ENCODE measurements around the gene SIAH3.
"Not testable (repeated sequence)": the region's sequence is repeated elsewhere in the genome, so short reads cannot be mapped to it uniquely, and the experiment has no call there.

Gene SIAH3

GRCh38 chr13:45878966-45879365 is 27.4 kb upstream of the SIAH3 start:
- Histone ChIP-seq H3K27ac (ENCODE audit: low read depth, low read length) (no peak overlapping the region), H3K36me3 (ENCODE audit: control insufficient read depth, insufficient read depth, low read length) (no peaks in the 10 kb centered on the region), H3K9ac (ENCODE audit: low read length) (no peak overlapping the region), H3K4me1 (ENCODE audit: control insufficient read depth, insufficient read depth, low read length) (no peaks in the 10 kb centered on the region), H3K27me3 (ENCODE audit: control insufficient read depth, insufficient read depth, low read length) (no peaks in the 10 kb centered on the region), H3K4me3 (ENCODE audit: low read length) (no peak overlapping the region)

GRCh38 chr13:45876781-45877180 is 25.2 kb upstream of the SIAH3 start:
- H3K27me3 ChIP-seq (ENCODE audit: control insufficient read depth, insufficient read depth, low read length) = no peaks in the 10 kb centered on the region
- no peaks in the 10 kb centered on the region for H3K4me1 ChIP-seq (ENCODE audit: control insufficient read depth, insufficient read depth, low read length)
- H3K27ac ChIP-seq (ENCODE audit: low read depth, low read length) = no peak overlapping the region
- no peaks in the 10 kb centered on the region for H3K36me3 ChIP-seq (ENCODE audit: control insufficient read depth, insufficient read depth, low read length)
- H3K9ac ChIP-seq (ENCODE audit: low read length) = no peak overlapping the region
- no peak overlapping the region for H3K4me3 ChIP-seq (ENCODE audit: low read length)

GRCh38 chr13:45875951-45876350 is 24.4 kb upstream of the SIAH3 start:
- H3K36me3 ChIP-seq (ENCODE audit: control insufficient read depth, insufficient read depth, low read length) = no peaks in the 10 kb centered on the region
- H3K27ac ChIP-seq (ENCODE audit: low read depth, low read length) = no peak overlapping the region
- no peaks in the 10 kb centered on the region for H3K27me3 ChIP-seq (ENCODE audit: control insufficient read depth, insufficient read depth, low read length)
- H3K4me1 ChIP-seq (ENCODE audit: control insufficient read depth, insufficient read depth, low read length) = no peaks in the 10 kb centered on the region
- no peak overlapping the region for H3K4me3 ChIP-seq (ENCODE audit: low read length)
- H3K9ac ChIP-seq (ENCODE audit: low read length) = no peak overlapping the region

GRCh38 chr13:45873491-45874325 is 22.2 kb upstream of the SIAH3 start:
- no peak overlapping the region for H3K4me3 ChIP-seq (ENCODE audit: low read length)
- H3K27me3 ChIP-seq (ENCODE audit: control insufficient read depth, insufficient read depth, low read length) = no peaks in the 10 kb centered on the region
- H3K4me1 ChIP-seq (ENCODE audit: control insufficient read depth, insufficient read depth, low read length) = no peaks in the 10 kb centered on the region
- no peak overlapping the region for H3K9ac ChIP-seq (ENCODE audit: low read length)
- H3K36me3 ChIP-seq (ENCODE audit: control insufficient read depth, insufficient read depth, low read length) = no peaks in the 10 kb centered on the region
- no peak overlapping the region for H3K27ac ChIP-seq (ENCODE audit: low read depth, low read length)

- no peak overlapping the region for H3K4me3 ChIP-seq (ENCODE audit: low read length)
- H3K27me3 ChIP-seq (ENCODE audit: control insufficient read depth, insufficient read depth, low read length) = no peaks in the 10 kb centered on the region
- H3K27ac ChIP-seq (ENCODE audit: low read depth, low read length) = no peak overlapping the region
- no peaks in the 10 kb centered on the region for H3K36me3 ChIP-seq (ENCODE audit: control insufficient read depth, insufficient read depth, low read length)
- no peak overlapping the region for H3K9ac ChIP-seq (ENCODE audit: low read length)
- H3K4me1 ChIP-seq (ENCODE audit: control insufficient read depth, insufficient read depth, low read length) = no peaks in the 10 kb centered on the region
Observed at GRCh38 chr13:45872566-45872965, 21.0 kb upstream of the SIAH3 start.

- not testable (repeated sequence) for H3K27ac ChIP-seq (ENCODE audit: low read depth, low read length); H3K36me3 ChIP-seq (ENCODE audit: control insufficient read depth, insufficient read depth, low read length); H3K9ac ChIP-seq (ENCODE audit: low read length); H3K27me3 ChIP-seq (ENCODE audit: control insufficient read depth, insufficient read depth, low read length); H3K4me1 ChIP-seq (ENCODE audit: control insufficient read depth, insufficient read depth, low read length); H3K4me3 ChIP-seq (ENCODE audit: low read length)
Observed at GRCh38 chr13:45871201-45871600, 19.6 kb upstream of the SIAH3 start.

- Histone ChIP-seq H3K4me1 (ENCODE audit: control insufficient read depth, insufficient read depth, low read length) (no peaks in the 10 kb centered on the region), H3K4me3 (ENCODE audit: low read length) (no peak overlapping the region), H3K27me3 (ENCODE audit: control insufficient read depth, insufficient read depth, low read length) (no peaks in the 10 kb centered on the region), H3K9ac (ENCODE audit: low read length) (no peak overlapping the region), H3K36me3 (ENCODE audit: control insufficient read depth, insufficient read depth, low read length) (no peaks in the 10 kb centered on the region), H3K27ac (ENCODE audit: low read depth, low read length) (no peak overlapping the region)
Observed at GRCh38 chr13:45870232-45870631, 18.7 kb upstream of the SIAH3 start.

GRCh38 chr13:45865414-45865813 is 13.9 kb upstream of the SIAH3 start:
- H3K4me3 ChIP-seq (ENCODE audit: low read length) = no peak overlapping the region
- no peaks in the 10 kb centered on the region for H3K27me3 ChIP-seq (ENCODE audit: control insufficient read depth, insufficient read depth, low read length)
- H3K9ac ChIP-seq (ENCODE audit: low read length) = no peak overlapping the region
- H3K36me3 ChIP-seq (ENCODE audit: control insufficient read depth, insufficient read depth, low read length) = no peaks in the 10 kb centered on the region
- H3K27ac ChIP-seq (ENCODE audit: low read depth, low read length) = no peak overlapping the region
- H3K4me1 ChIP-seq (ENCODE audit: control insufficient read depth, insufficient read depth, low read length) = no peaks in the 10 kb centered on the region

- no peak overlapping the region for H3K9ac ChIP-seq (ENCODE audit: low read length)
- no peaks in the 10 kb centered on the region for H3K36me3 ChIP-seq (ENCODE audit: control insufficient read depth, insufficient read depth, low read length)
- H3K27ac ChIP-seq (ENCODE audit: low read depth, low read length) = no peak overlapping the region
- H3K4me1 ChIP-seq (ENCODE audit: control insufficient read depth, insufficient read depth, low read length) = no peaks in the 10 kb centered on the region
- no peak overlapping the region for H3K4me3 ChIP-seq (ENCODE audit: low read length)
- no peaks in the 10 kb centered on the region for H3K27me3 ChIP-seq (ENCODE audit: control insufficient read depth, insufficient read depth, low read length)
Observed at GRCh38 chr13:45863709-45864590, 12.4 kb upstream of the SIAH3 start.

- no peaks in the 10 kb centered on the region for H3K36me3 ChIP-seq (ENCODE audit: control insufficient read depth, insufficient read depth, low read length)
- H3K27ac ChIP-seq (ENCODE audit: low read depth, low read length) = no peak overlapping the region
- H3K27me3 ChIP-seq (ENCODE audit: control insufficient read depth, insufficient read depth, low read length) = no peaks in the 10 kb centered on the region
- H3K4me3 ChIP-seq (ENCODE audit: low read length) = no peak overlapping the region
- H3K4me1 ChIP-seq (ENCODE audit: control insufficient read depth, insufficient read depth, low read length) = no peaks in the 10 kb centered on the region
- H3K9ac ChIP-seq (ENCODE audit: low read length) = no peak overlapping the region
Observed at GRCh38 chr13:45861322-45861721, 9.8 kb upstream of the SIAH3 start.

GRCh38 chr13:45860240-45860639 is 8.7 kb upstream of the SIAH3 start:
- H3K27me3 ChIP-seq (ENCODE audit: control insufficient read depth, insufficient read depth, low read length) = no peaks in the 10 kb centered on the region
- H3K4me1 ChIP-seq (ENCODE audit: control insufficient read depth, insufficient read depth, low read length) = no peaks in the 10 kb centered on the region
- no peak overlapping the region for H3K9ac ChIP-seq (ENCODE audit: low read length)
- no peak overlapping the region for H3K27ac ChIP-seq (ENCODE audit: low read depth, low read length)
- no peaks in the 10 kb centered on the region for H3K36me3 ChIP-seq (ENCODE audit: control insufficient read depth, insufficient read depth, low read length)
- no peak overlapping the region for H3K4me3 ChIP-seq (ENCODE audit: low read length)

GRCh38 chr13:45859705-45860104 is 8.2 kb upstream of the SIAH3 start:
- Histone ChIP-seq H3K4me1 (ENCODE audit: control insufficient read depth, insufficient read depth, low read length) (no peaks in the 10 kb centered on the region), H3K9ac (ENCODE audit: low read length) (no peak overlapping the region), H3K36me3 (ENCODE audit: control insufficient read depth, insufficient read depth, low read length) (no peaks in the 10 kb centered on the region), H3K27me3 (ENCODE audit: control insufficient read depth, insufficient read depth, low read length) (no peaks in the 10 kb centered on the region), H3K27ac (ENCODE audit: low read depth, low read length) (no peak overlapping the region), H3K4me3 (ENCODE audit: low read length) (no peak overlapping the region)
